HepG2 (cell line): ENCODE data around the gene DSCAML1. TPM values are rescaled to one million over a fixed set of nuclear protein-coding genes. Genes with fewer than 3 reads are reported as not detected.

ENCODE experiments used
- ATAC-seq: fragments of 200-7000 bp; cut with Tn5 transposase; 3 replicates; pipeline ENCODE4 v1.9.1; 2020; ENCODE audit warnings: mild to moderate bottlenecking, moderate library complexity
- BruUV-seq: library from RNA; stranded (reverse); fragments of 400-500 nt; replicated peaks from 2 replicates; lab custom pipeline; 2021; lab: Mats Ljungman, UMichigan
- CTCF ChIA-PET: fragments of 300-600 bp; formaldehyde crosslinking; extraction: SDS; loops from one replicate; lab custom pipeline; 2021; ENCODE audit warnings: low total read pairs, inconsistent platforms, low intra/inter-chr PET ratio; lab: Yijun Ruan, JAX
- POLR2A ChIA-PET: fragments of 350-600 bp; sonication (Branson Sonifier 250); formaldehyde crosslinking; loops from one replicate; lab custom pipeline; 2020; ENCODE audit warnings: antibody characterized with exemption, inconsistent platforms; lab: Yijun Ruan, JAX
- DNase-seq: peaks from one replicate; pipeline ENCODE4 v3.0.0-alpha.2; 2015; ENCODE audit warnings: low spot score
- FAIRE-seq: peaks from 3 replicates; lab custom pipeline; 2011; peaks lifted over from hg19 to GRCh38; lab: Jason Lieb, UNC
- H2AFZ ChIP-seq: one replicate; pipeline ENCODE4 v1.6.1; 2011; ENCODE audit warnings: low read length, inconsistent platforms
- H3K27ac ChIP-seq: fragments of 300-600 bp; 3 replicates; pipeline ENCODE4 v1.8.0; 2011; ENCODE audit warnings: mixed run types, mild to moderate bottlenecking, mixed read lengths, low read length, inconsistent platforms; ENCODE audit not compliant: insufficient read depth; ENCODE audit errors: extremely low read length
- H3K27me3 ChIP-seq, 2 experiments: fragments of 200-600 bp in 1 of 2; 2 replicates in 1 of 2; 3 replicates in 1 of 2; pipeline versions ENCODE4 v1.6.0 to v1.8.0; 2011; ENCODE audit warnings: low read length in 2 of 2, mild to moderate bottlenecking in 2 of 2, moderate library complexity in 2 of 2, inconsistent platforms in 1 of 2; ENCODE audit not compliant: insufficient read depth in 2 of 2, control insufficient read depth in 1 of 2
- H3K36me3 ChIP-seq, 2 experiments: fragments of 200-600 bp in 1 of 2; replicated peaks in 1 of 2; 2 replicates in 1 of 2; 3 replicates in 1 of 2; pipeline versions ENCODE4 v1.5.1 to v1.8.0; 2011; ENCODE audit warnings: low read length in 2 of 2, inconsistent platforms in 1 of 2; ENCODE audit not compliant: insufficient read depth in 2 of 2, control insufficient read depth in 1 of 2
- H3K4me1 ChIP-seq: 2 replicates; pipeline ENCODE4 v1.5.1; 2012; ENCODE audit warnings: low read length, inconsistent platforms; ENCODE audit not compliant: insufficient read depth
- H3K4me2 ChIP-seq: 2 replicates; pipeline ENCODE4 v1.6.0; 2011; ENCODE audit warnings: low read depth, low read length, inconsistent platforms
- H3K4me3 ChIP-seq, 3 experiments: fragments of 200-600 bp in 1 of 3; sonication (generic), shearing (Covaris generic) in 1 of 3; replicated peaks in 1 of 3; 2 replicates each; pipeline ENCODE4 v1.5.1; 2011 to 2016; ENCODE audit warnings: low read length in 3 of 3, inconsistent platforms in 2 of 3, low read depth in 2 of 3, mild to moderate bottlenecking in 2 of 3, control low read depth in 1 of 3, mixed read lengths in 1 of 3; ENCODE audit not compliant: insufficient read depth in 1 of 3
- H3K79me2 ChIP-seq: one replicate; pipeline ENCODE4 v1.6.1; 2011; ENCODE audit warnings: low read length, inconsistent platforms; ENCODE audit not compliant: insufficient read depth
- H3K9ac ChIP-seq: 2 replicates; pipeline ENCODE4 v1.6.0; 2011; ENCODE audit warnings: mild to moderate bottlenecking, low read depth, low read length, inconsistent platforms; ENCODE audit not compliant: insufficient read depth
- H3K9me3 ChIP-seq: 2 replicates; pipeline ENCODE4 v1.5.1; 2012; ENCODE audit warnings: mild to moderate bottlenecking, low read length
- H4K20me1 ChIP-seq: 2 replicates; pipeline ENCODE4 v1.6.0; 2011; ENCODE audit warnings: inconsistent platforms, mild to moderate bottlenecking, low read length, moderate library complexity; ENCODE audit not compliant: insufficient read depth
- ATRX ChIP-seq: sonication (generic); formaldehyde crosslinking; IDR thresholded peaks from 2 replicates; pipeline ENCODE4 v1.4.0; 2020; ENCODE audit warnings: missing genetic modification reagents, borderline replicate concordance
- BRCA1 ChIP-seq: sonication (generic); formaldehyde crosslinking; IDR thresholded peaks from 2 replicates; pipeline ENCODE4 v1.4.0; 2020; ENCODE audit warnings: missing genetic modification reagents
- HOXA9 ChIP-seq: sonication (generic); formaldehyde crosslinking; IDR thresholded peaks from 2 replicates; pipeline ENCODE4 v1.8.1; 2022; ENCODE audit warnings: missing genetic modification reagents, mild to moderate bottlenecking, moderate library complexity, borderline replicate concordance
- NFE2L2 ChIP-seq: fragments of 150-350 bp; IDR thresholded peaks from 2 replicates; pipeline ENCODE4 v1.6.1; 2014; ENCODE audit warnings: low read length
- NR2C2 ChIP-seq: sonication (generic); formaldehyde crosslinking; IDR thresholded peaks from 2 replicates; pipeline ENCODE4 v1.4.0; 2020; ENCODE audit warnings: missing genetic modification reagents, mild to moderate bottlenecking, moderate library complexity, borderline replicate concordance
- RBFOX2 ChIP-seq: fragments of 200-400 bp; formaldehyde crosslinking; IDR thresholded peaks from 2 replicates; pipeline ENCODE4 v1.6.1; 2017; ENCODE audit warnings: low read depth, mild to moderate bottlenecking, low read length
- ZNF562 ChIP-seq: sonication (generic); formaldehyde crosslinking; IDR thresholded peaks from 2 replicates; pipeline ENCODE4 v1.8.0; 2022; ENCODE audit warnings: missing genetic modification reagents, borderline replicate concordance
- ZNF629 ChIP-seq: sonication (generic); formaldehyde crosslinking; conservative IDR thresholded peaks from 2 replicates; pipeline ENCODE4 v1.5.0; 2020; ENCODE audit warnings: missing genetic modification reagents
- ZNF780A ChIP-seq: sonication (generic); formaldehyde crosslinking; IDR thresholded peaks from 2 replicates; pipeline ENCODE4 v1.8.0; 2022; ENCODE audit warnings: mild to moderate bottlenecking, missing genetic modification reagents, moderate library complexity
- WGBS: methylation state at CpG from one replicate; pipeline ENCODE4 v1.1.6; 2017; ENCODE audit warnings: low lambda C conversion rate; 5-methylcytosine and 5-hydroxymethylcytosine counted together
- in situ Hi-C: cut with HindIII; loops from 2 replicates; pipeline ENCODE4 v1.10.0; 2017; ENCODE audit warnings: low pct_unique_long_range_greater_than_20kb; ENCODE audit not compliant: extremely low pct_ligation_motif_present
- intact Hi-C: fragments of 100-400 bp; cut with micrococcal nuclease; formaldehyde crosslinking; loops from one replicate; pipeline ENCODE4 v1.10.0; 2022; ENCODE audit not compliant: unreplicated experiment
- polyA plus RNA-seq, 8 experiments: library from polyadenylated mRNA; depleted of rRNA in 3 of 8; stranded (reverse) in 7 of 8; unstranded in 1 of 8; fragments of >200 nt; fragmentation: Illumina TruSeq in 4 of 8; extraction: Trizol in 4 of 8; gene quantifications; 2 replicates each; pipeline versions ENCODE4 v1.2.1 to v1.2.3, GENCODE V29; 2011 to 2016; ENCODE audit warnings: low read depth in 4 of 8, missing spikeins in 1 of 8, mixed read lengths in 1 of 8; ENCODE audit not compliant: insufficient read depth in 1 of 8
- total RNA-seq, 5 experiments: library from RNA; depleted of rRNA; stranded (reverse); fragments of >200 nt; fragmentation: Illumina TruSeq; extraction: Trizol; gene quantifications; 2 replicates each; pipeline ENCODE4 v1.2.3, GENCODE V29; 2016; ENCODE audit warnings: low read depth in 1 of 5
- TF ChIP-seq, protein P1 (sequence below): IDR thresholded peaks from 2 replicates; pipeline ENCODE4 v1.4.0; 2020; ENCODE audit warnings: mild to moderate bottlenecking, missing genetic modification reagents
- TF ChIP-seq, protein P2 (sequence below): sonication (generic); formaldehyde crosslinking; IDR thresholded peaks from 2 replicates; pipeline ENCODE4 v1.4.0; 2020; ENCODE audit warnings: missing genetic modification reagents

DSCAML1 gene
- total and polyA plus RNA-seq, 2 of the 13 experiments (the other 11 are each of a cell fraction or from before 2014, with no cell fraction given), result 0.29 to 0.40 TPM

- intact Hi-C loops (no loop called here), in situ Hi-C loops (no loop called here)
- no peak for FAIRE-seq
- no peak overlapping the region for H3K27ac ChIP-seq
- H3K4me1 ChIP-seq, result peaks cover 19% of the 10 kb centered on the region
- H4K20me1 ChIP-seq, result 0 out of 2 replicates have a peak, but pooled peaks cover 4% of the 10 kb centered on the region
- TF ChIP-seq NFE2L2 (no peak), ZNF629 (CRISPR knock-in tag) (peak; percentile 52)
- BruUV-seq, result no TSS peak
- peaks cover 5 to 9% of the 10 kb centered on the region in 2 experiments; a peak in 3 of 5 replicates for H3K27me3 ChIP-seq
- H3K9ac ChIP-seq, result no peak overlapping the region
- H3K36me3 ChIP-seq, result no peaks in the 10 kb centered on the region
- H3K4me2 ChIP-seq, result no peak overlapping the region
- POLR2A ChIA-PET, result no interaction called here
- H3K79me2 ChIP-seq, result no peaks in the 10 kb centered on the region
- H3K4me3 ChIP-seq, result no peak overlapping the region
- DNase-seq, result no peak
- no peak overlapping the region for H2AFZ ChIP-seq
- no peak for ATAC-seq
- CTCF ChIA-PET, result no interaction called here
- H3K9me3 ChIP-seq, result no peaks in the 10 kb centered on the region
- 53% methylated on average over 3 of the region's 4 CpGs for WGBS
These were observed 77.5 kb downstream of the DSCAML1 start for GRCh38 chr11:117719480-117719879.

DNA sequence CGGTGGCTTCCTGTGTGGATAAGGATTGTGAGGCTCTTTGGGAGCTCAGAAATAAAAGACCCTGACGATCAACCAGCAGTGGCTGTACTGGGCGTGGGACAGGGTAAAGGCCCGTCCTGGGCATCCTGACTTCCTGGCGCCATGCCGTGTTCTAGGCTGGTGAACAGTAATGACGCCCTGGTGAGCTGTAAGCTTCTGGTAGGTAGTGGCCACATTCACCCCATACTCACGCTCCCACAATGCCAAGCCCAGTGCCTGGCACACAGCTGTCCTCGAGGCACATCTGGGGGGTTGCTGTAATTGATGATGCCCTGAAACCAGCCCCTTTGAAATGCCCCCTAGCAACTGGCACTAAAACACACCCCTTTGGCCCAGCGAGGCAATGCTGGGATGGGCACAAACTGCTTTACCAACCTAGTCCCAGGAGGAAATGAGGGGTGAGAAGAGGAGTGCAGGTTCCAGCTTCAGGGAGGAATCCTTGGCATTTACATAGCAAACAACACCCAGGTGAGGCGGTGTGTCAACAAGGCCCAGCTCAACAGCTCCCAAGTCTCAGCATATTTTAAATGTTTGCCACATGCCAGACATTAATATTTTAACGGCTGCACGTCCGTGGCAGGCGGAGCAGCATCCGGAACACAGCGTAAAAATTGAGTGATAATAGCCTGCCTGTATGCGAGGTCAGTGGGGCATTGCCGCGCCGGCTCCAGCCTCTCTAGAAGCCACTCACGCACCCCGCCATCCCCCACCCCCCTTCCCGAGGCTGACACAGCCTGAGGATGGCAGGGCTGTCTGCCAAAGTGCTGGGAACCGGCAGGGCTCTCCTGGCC is 79.3 kb downstream of the DSCAML1 start:
- no peak overlapping the region for H3K27ac ChIP-seq
- peak overlapping the region in 1 of 3 experiments; percentile 25; a peak in 1 of 6 replicates for H3K4me3 ChIP-seq
- peaks cover 5 to 9% of the 10 kb centered on the region in 2 experiments; a peak in 3 of 5 replicates for H3K27me3 ChIP-seq
- intact Hi-C loops (no loop called here), in situ Hi-C loops (no loop called here)
- ChIA-PET CTCF (no interaction called here), POLR2A (no interaction called here)
- ATAC-seq, result peak; percentile 88
- H4K20me1 ChIP-seq, result 0 out of 2 replicates have a peak, but pooled peaks cover 4% of the 10 kb centered on the region
- peak overlapping the region; percentile 49 for H3K4me2 ChIP-seq
- no TSS peak for BruUV-seq
- 31% methylated on average over 22 of the region's 25 CpGs for WGBS
- H3K36me3 ChIP-seq, result no peaks in the 10 kb centered on the region
- no peaks in the 10 kb centered on the region for H3K9me3 ChIP-seq
- FAIRE-seq, result no peak
- H2AFZ ChIP-seq, result no peak overlapping the region
- peak; percentile 68 for DNase-seq
- H3K79me2 ChIP-seq, result no peaks in the 10 kb centered on the region
- peaks cover 19% of the 10 kb centered on the region for H3K4me1 ChIP-seq
- no peak overlapping the region for H3K9ac ChIP-seq
- TF ChIP-seq NR2C2 (CRISPR knock-in tag) (no peak), RBFOX2 (no peak), ZNF562 (CRISPR knock-in tag) (no peak), HOXA9 (no peak), ATRX (CRISPR knock-in tag) (no peak), ZNF780A (CRISPR knock-in tag) (no peak), BRCA1 (no peak)
- TF ChIP-seq, protein P1, sequence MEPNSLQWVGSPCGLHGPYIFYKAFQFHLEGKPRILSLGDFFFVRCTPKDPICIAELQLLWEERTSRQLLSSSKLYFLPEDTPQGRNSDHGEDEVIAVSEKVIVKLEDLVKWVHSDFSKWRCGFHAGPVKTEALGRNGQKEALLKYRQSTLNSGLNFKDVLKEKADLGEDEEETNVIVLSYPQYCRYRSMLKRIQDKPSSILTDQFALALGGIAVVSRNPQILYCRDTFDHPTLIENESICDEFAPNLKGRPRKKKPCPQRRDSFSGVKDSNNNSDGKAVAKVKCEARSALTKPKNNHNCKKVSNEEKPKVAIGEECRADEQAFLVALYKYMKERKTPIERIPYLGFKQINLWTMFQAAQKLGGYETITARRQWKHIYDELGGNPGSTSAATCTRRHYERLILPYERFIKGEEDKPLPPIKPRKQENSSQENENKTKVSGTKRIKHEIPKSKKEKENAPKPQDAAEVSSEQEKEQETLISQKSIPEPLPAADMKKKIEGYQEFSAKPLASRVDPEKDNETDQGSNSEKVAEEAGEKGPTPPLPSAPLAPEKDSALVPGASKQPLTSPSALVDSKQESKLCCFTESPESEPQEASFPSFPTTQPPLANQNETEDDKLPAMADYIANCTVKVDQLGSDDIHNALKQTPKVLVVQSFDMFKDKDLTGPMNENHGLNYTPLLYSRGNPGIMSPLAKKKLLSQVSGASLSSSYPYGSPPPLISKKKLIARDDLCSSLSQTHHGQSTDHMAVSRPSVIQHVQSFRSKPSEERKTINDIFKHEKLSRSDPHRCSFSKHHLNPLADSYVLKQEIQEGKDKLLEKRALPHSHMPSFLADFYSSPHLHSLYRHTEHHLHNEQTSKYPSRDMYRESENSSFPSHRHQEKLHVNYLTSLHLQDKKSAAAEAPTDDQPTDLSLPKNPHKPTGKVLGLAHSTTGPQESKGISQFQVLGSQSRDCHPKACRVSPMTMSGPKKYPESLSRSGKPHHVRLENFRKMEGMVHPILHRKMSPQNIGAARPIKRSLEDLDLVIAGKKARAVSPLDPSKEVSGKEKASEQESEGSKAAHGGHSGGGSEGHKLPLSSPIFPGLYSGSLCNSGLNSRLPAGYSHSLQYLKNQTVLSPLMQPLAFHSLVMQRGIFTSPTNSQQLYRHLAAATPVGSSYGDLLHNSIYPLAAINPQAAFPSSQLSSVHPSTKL, result peak; percentile 43
- TF ChIP-seq, protein P2, sequence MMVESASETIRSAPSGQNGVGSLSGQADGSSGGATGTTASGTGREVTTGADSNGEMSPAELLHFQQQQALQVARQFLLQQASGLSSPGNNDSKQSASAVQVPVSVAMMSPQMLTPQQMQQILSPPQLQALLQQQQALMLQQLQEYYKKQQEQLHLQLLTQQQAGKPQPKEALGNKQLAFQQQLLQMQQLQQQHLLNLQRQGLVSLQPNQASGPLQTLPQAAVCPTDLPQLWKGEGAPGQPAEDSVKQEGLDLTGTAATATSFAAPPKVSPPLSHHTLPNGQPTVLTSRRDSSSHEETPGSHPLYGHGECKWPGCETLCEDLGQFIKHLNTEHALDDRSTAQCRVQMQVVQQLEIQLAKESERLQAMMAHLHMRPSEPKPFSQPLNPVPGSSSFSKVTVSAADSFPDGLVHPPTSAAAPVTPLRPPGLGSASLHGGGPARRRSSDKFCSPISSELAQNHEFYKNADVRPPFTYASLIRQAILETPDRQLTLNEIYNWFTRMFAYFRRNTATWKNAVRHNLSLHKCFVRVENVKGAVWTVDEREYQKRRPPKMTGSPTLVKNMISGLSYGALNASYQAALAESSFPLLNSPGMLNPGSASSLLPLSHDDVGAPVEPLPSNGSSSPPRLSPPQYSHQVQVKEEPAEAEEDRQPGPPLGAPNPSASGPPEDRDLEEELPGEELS (CRISPR knock-in tag), result peak; percentile 32; the same call in 1 of the 2 replicates
